ENCODE results near the gene CDH4. TPM values are rescaled to one million over a fixed set of nuclear protein-coding genes. Genes with fewer than 3 reads are reported as not detected.

Gene CDH4
- total and polyA plus RNA-seq, 2 of the 8 experiments (the other 6 are each of a cell fraction or from before 2014, with no cell fraction given) = 4.3 to 7.9 TPM

DNA sequence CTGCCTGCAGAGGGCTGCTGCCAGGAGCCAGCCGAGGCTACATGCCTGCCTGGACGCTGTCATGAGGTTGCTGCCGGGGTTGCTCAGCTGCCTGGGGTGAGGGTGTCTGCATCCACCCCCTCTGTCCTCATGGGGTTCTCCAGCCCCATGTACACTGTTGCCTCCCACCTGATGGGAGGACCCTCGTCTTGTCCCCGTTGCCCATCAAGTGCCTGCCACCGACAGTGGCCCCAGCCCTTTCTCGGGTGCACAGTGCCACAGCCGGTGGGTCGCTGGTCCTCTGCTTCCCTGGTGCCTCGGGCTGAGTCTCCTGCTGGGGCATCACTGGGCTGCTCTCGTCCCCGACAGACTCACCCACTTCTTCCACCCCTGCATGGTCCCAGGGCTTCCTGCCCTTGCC is 313.7 kb downstream of the CDH4 start:
- 94% methylated on average over 12 of the region's 12 CpGs; no CpG with 5 or more reads in 1 of the 2 experiments for WGBS, 2 experiments (ENCODE audit: extremely low coverage in 1 of 2, insufficient coverage in 1 of 2, insufficient read length in 1 of 2, insufficient replicate concordance in 2 of 2, low coverage in 1 of 2, low lambda C conversion rate in 2 of 2, missing lambda C conversion rate in 1 of 2)
- TF ChIP-seq EZH2 (IDR thresholded peaks at IDR 0.05; ENCODE audit: low read depth, low read length, severe bottlenecking) (no peak), TAF7 (optimal IDR thresholded peaks at IDR 0.05; ENCODE audit: borderline replicate concordance, low read depth, low read length) (no peak), CHD1 (IDR thresholded peaks at IDR 0.05; ENCODE audit: low read depth, low read length) (no peak), RXRA (IDR thresholded peaks at IDR 0.05; ENCODE audit: insufficient read depth, low read depth, low read length) (no peak)
- no peaks in the 10 kb centered on the region for H3K36me3 ChIP-seq (ENCODE audit: control insufficient read depth in 2 of 4, insufficient read depth in 4 of 4, low read length in 3 of 4)
- H2AK5ac ChIP-seq (ENCODE audit: low read depth, low read length) = peak overlapping the region; percentile 55
- H3K4ac ChIP-seq (replicated peaks; ENCODE audit: insufficient read length, low read depth, low read length) = no peak overlapping the region
- CTCF ChIA-PET (ENCODE audit: partially characterized antibody) = interaction anchor here (1.3 kb wide), 1 partner anchor 15 kb away, joined by 3 read pairs; no protein-coding TSS in a partner anchor
- H3K4me3 ChIP-seq (ENCODE audit: extremely low read depth in 1 of 4, insufficient read depth in 2 of 4, low read depth in 3 of 4, low read length in 4 of 4) = no peak overlapping the region
- H3K27ac ChIP-seq (ENCODE audit: low read depth, low read length) = no peak overlapping the region
- H3K9ac ChIP-seq (replicated peaks in 1 of 4; ENCODE audit: extremely low read depth in 1 of 4, low read depth in 3 of 4, low read length in 3 of 4) = no peak overlapping the region
- no peak for FAIRE-seq
- H4K5ac ChIP-seq (ENCODE audit: insufficient read length, low read depth, low read length) = no peak overlapping the region
- POLR2A ChIA-PET (ENCODE audit: partially characterized antibody) = no interaction called here
- no peak overlapping the region for H2BK120ac ChIP-seq (replicated peaks; ENCODE audit: low read depth, low read length)
- peak overlapping the region; percentile 77 for H4K91ac ChIP-seq (replicated peaks; ENCODE audit: insufficient read length, low read length)
- no peaks in the 10 kb centered on the region for H3K79me2 ChIP-seq (ENCODE audit: control insufficient read depth in 1 of 2, insufficient read depth in 2 of 2, low read length in 2 of 2)
- peak overlapping the region; percentile 49; the same call in 1 of the 2 replicates for H2BK5ac ChIP-seq (ENCODE audit: low read depth, low read length)
- no peak overlapping the region for H3K23ac ChIP-seq (ENCODE audit: insufficient read length)
- H4K8ac ChIP-seq (ENCODE audit: extremely low read depth, insufficient read depth, low read length) = no peak overlapping the region; the same call in 1 of the 2 replicates
- H3K14ac ChIP-seq (ENCODE audit: insufficient read length) = no peak overlapping the region
- H3K4me2 ChIP-seq (ENCODE audit: insufficient read depth in 1 of 2, low read depth in 2 of 2, low read length in 2 of 2) = no peak overlapping the region
- no peak overlapping the region for H3K56ac ChIP-seq (replicated peaks; ENCODE audit: insufficient read length, low read depth, low read length)
- H3K18ac ChIP-seq (ENCODE audit: extremely low read depth, low read length) = no peak overlapping the region
- H3K79me1 ChIP-seq (ENCODE audit: low read depth, low read length) = no peaks in the 10 kb centered on the region
- no peak for DNase-seq (ENCODE audit: low read depth in 1 of 2, low spot score in 2 of 2)
- peaks cover 0 to 18% (median 9%) of the 10 kb centered on the region in 4 experiments; a peak in 6 of 7 replicates for H3K4me1 ChIP-seq (replicated peaks in 1 of 4; ENCODE audit: control insufficient read depth in 3 of 4, insufficient read depth in 4 of 4, low read length in 3 of 4)
- 0 out of 2 replicates have a peak overlapping the region, but pooled peaks have one; percentile 12 for H2BK15ac ChIP-seq (ENCODE audit: low read length)
- H2BK20ac ChIP-seq (ENCODE audit: low read length) = peak overlapping the region; percentile 66
- no peaks in the 10 kb centered on the region; the same call in 1 of the 2 replicates for H3K23me2 ChIP-seq (ENCODE audit: low read depth, low read length)
- H2BK12ac ChIP-seq (ENCODE audit: low read depth, low read length) = peak overlapping the region; percentile 2; the same call in 1 of the 2 replicates
- no peaks in the 10 kb centered on the region for H3K9me3 ChIP-seq (ENCODE audit: insufficient read depth in 2 of 2, low read depth in 1 of 2, low read length in 1 of 2)
- no peaks in the 10 kb centered on the region; a peak in 1 of 7 replicates for H3K27me3 ChIP-seq (replicated peaks in 1 of 4; ENCODE audit: control insufficient read depth in 3 of 4, extremely low read depth in 1 of 4, insufficient read depth in 3 of 4, low read length in 3 of 4)
- H4K20me1 ChIP-seq (replicated peaks in 1 of 2; ENCODE audit: control insufficient read depth in 1 of 2, insufficient read depth in 2 of 2, low read length in 2 of 2) = no peaks in the 10 kb centered on the region
- H2AFZ ChIP-seq (ENCODE audit: low read length) = no peak overlapping the region

Measured in H1 (cell line).